ENCODE data around the gene ZNF827. TPM values are rescaled to one million over a fixed set of nuclear protein-coding genes. Genes with fewer than 3 reads are reported as not detected.

ZNF827 gene
- total RNA-seq, 1 donor from 2014 or later, result 25.7 TPM

DNA sequence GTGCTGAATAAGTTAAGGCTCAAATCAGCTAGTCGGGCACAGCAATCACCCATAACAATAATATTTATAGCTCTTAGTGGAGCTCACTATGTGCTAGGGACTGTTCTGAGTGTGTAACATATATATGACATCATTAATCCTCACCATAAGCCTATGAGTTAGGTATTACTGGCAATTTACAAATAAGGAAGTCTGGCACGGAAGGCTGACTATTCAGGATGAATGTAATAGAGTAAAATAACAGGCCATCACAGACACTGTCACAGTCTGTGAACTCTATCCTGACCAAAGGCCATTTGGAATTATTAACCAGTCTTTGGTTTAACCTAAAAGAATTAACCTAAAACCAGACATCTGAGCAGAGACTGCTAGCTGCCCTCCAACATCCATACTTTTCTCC, 139.4 kb downstream of the ZNF827 start:
- no peak for DNase-seq

- DNase-seq, result no peak
Observed at GRCh38 chr4:145797278-145797677, 141.3 kb downstream of the ZNF827 start.

- DNase-seq, result no peak
Observed at GRCh38 chr4:145796346-145796745, 142.3 kb downstream of the ZNF827 start.

GRCh38 chr4:145795521-145795920, 143.1 kb downstream of the ZNF827 start:
- DNase-seq, result no peak

DNA sequence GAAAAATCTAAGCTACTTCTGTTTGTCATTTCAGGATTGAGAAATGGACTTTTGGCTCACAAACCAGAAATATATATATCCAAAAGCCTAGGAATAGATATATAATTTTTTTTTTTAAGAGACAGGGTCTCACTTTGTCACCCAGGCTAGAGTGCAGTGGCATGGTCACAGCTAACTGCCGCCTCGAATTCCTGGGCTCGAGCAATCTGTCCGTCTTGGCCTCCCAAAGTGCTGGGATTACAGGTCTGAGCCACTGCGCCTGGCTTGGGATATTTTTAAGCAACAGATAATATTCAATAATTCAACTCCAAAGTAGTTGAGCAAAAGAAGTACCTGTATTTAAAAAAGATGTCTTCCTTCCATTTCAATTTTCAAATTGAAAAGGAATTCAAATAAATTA, 146.2 kb downstream of the ZNF827 start:
- no peak for DNase-seq

- no peak for DNase-seq
Observed at GRCh38 chr4:145791988-145792387, 146.6 kb downstream of the ZNF827 start.

DNA sequence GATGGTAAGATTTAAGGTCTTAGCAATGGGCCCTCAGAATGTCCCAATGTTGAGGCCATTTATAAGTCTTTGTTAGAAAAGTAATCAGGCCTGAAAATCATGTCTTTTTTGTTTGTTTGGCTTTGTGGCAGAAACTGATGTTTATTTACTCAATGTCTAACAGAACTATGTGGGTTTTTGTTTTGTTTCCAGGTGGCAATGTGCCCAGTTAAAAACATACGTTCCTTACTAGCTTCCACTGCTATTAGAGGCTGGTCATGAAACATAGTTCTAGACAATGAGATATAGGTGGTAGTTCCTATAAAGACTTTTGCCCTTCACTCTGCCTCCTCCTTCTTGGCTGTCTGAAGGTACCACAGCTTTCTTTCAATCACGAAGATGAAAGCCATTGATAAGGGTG, 149.9 kb downstream of the ZNF827 start:
- no peak for DNase-seq

- DNase-seq, result no peak
Observed at GRCh38 chr4:145786830-145787229, 151.8 kb downstream of the ZNF827 start.

- no peak for DNase-seq
Observed at GRCh38 chr4:145786261-145786660, 152.4 kb downstream of the ZNF827 start.

GRCh38 chr4:145785391-145786008, 153.1 kb downstream of the ZNF827 start:
- DNase-seq, result peak; percentile 60

GRCh38 chr4:145784036-145784435, 154.6 kb downstream of the ZNF827 start:
- DNase-seq, result no peak

DNA sequence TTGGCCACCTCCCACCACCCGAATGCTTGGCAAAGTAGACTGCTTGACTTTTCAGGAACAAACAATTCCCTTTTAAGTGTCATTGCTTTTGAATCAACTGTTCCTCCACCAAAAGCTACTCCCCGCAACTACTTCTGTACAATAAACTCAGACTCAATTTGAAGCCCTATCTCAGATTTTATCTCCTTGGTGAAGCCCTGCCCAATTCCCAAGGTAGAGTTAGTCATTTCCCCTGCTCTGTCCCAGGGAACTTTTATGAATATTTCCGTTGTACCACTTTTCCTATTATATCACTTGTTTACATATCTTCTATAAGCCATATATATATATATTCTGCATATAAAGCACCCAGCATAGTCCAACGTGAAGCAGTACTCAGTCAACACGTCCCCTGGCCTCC, 155.9 kb downstream of the ZNF827 start:
- no peak for DNase-seq

DNA sequence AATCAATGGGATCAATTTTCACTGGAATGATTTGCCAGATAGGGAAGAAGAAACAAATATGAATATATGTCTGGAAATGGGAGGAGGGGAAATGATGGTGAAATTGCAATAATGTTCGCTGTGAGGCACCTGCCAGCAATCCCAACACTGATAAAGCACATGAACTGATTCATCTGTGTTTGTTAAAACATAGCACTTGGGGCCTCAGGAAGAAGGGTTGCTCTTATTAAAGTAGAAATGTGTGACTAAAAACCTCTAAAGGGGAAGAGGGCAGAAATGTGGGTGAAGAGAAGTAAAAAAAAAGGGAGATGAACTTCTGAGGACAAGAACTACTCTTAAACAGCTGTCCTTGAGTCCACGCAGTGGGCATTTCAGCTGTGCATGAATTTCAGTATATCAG, 157.3 kb downstream of the ZNF827 start:
- no peak for DNase-seq

DNA sequence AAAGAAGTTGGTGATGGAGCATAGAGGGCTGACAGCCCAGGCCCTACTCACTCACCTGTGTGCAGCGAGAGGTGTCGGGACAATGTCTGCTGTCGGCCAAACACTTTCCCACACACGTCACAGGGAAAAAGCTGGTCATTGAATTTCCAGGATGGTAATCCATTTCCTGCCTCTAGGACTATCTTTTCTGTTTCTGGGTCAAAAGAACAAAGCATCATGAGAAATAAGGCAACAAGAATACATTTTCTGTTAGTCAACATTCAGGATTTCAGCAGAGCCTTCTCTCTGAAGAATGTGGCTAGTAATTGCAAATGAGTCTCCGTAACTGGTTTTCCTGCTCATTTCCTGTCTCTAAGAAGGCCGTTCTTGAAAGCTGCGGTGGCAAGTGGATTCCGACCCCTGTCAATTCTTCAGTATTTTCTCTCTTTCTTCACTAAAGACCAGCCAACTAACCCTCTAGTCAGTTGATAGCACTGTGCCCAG, 159.3 kb downstream of the ZNF827 start:
- no peak for DNase-seq

DNA sequence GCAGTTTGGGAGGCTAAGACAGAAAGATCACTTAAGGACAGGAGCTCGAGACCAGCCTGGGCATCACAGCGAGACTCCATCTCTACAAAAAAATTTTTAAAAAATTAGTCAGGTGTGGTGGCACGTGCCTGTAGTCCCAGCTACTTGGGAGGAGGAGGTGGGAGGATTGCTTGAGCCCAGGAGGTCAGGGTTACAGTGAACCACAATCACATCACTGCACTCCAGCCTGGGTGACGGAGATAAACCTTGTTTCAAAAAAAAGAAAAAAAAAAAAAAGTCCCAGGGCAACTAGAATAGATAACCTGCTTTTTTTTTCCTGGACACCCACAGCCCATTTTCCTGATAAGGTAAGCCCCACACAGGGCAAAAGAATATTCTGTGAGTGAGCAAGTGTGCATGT, 162.4 kb downstream of the ZNF827 start:
- no peak for DNase-seq

- DNase-seq, result no peak
Observed at GRCh38 chr4:145775406-145775805, 163.2 kb downstream of the ZNF827 start.

- DNase-seq, result no peak
Observed at GRCh38 chr4:145774473-145774872, 164.2 kb downstream of the ZNF827 start.

DNA sequence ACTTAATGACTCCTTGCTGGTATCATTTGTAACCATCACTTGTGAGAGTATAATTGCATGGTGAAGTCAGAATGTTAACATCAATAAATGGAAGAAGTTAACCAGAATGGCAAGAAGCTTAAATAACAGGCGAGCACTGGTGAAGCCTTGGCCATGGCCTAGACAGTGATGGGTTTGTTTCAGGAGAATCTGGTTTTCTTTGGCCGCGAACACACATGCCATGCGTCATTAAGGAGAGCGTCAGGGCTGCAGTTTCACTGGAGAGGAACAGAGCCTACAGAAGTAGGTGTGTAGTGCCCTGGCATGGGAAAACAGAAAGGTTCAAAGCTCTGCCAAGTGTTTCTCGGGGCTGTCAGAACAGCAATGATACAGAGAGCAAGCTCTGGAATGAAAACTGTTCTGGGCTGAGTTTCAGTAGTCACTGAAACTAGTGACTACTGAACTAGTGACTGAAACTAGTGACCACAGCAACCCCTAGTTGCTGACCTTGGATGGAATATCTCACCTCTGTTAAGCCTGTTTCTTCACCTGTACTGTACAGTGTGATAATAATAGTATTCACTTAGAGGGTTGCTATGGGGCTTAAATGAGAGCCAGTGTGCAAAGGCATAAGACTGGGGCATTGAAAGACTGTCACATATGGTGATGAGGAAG, 164.9 kb downstream of the ZNF827 start:
- DNase-seq, result peak; percentile 31

- no peak for DNase-seq
Observed at GRCh38 chr4:145772347-145772746, 166.3 kb downstream of the ZNF827 start.

GRCh38 chr4:145770124-145770523, 168.5 kb downstream of the ZNF827 start:
- DNase-seq, result no peak

DNA sequence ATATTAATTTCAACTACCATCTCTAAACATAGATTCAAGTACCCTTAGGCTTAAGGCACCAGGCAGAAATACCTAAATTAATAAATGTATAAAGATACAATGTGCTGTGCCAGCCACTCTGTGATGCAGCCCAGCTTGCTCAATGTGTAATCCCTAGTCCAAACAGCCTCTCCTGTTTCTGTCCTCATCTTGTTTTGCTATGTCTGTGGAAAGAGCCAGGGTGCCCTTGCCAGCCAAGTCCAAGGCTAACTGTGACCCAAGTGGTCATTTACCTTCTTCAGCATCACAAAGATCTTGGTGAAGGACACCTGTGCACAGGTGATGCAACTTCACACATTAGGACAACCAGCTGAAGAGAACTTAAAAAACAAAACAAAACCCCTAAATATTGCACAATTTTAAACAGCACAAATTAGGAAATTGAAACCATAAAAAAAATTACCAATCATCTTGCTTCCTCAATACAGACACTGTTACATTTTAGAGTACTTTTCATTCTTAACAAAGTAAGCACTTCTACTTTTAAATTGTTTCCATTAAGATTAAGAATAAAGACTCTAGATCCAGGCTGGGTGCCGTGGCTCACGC, 169.1 kb downstream of the ZNF827 start:
- DNase-seq, result no peak

GRCh38 chr4:145766273-145766672, 172.3 kb downstream of the ZNF827 start:
- no peak for DNase-seq

DNA sequence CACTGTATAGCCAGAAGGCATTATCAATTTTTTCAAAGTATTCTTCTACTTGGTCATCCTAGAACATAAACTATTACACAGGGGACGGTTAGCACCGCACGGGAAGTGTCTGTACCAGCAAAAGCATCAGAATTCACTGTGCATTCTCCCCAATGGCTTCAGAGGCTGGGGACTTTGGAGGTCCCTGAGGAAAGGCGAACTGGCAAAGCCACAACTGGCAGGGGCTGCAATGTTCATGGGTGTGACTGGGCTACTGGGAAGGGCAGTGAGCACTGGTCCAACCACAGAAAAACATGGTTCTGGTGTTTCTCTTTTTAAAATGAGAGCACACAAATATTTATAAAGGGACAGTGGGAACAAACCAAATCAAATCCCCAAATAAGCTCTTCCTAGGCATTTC, 175.2 kb downstream of the ZNF827 start:
- no peak for DNase-seq

DNA sequence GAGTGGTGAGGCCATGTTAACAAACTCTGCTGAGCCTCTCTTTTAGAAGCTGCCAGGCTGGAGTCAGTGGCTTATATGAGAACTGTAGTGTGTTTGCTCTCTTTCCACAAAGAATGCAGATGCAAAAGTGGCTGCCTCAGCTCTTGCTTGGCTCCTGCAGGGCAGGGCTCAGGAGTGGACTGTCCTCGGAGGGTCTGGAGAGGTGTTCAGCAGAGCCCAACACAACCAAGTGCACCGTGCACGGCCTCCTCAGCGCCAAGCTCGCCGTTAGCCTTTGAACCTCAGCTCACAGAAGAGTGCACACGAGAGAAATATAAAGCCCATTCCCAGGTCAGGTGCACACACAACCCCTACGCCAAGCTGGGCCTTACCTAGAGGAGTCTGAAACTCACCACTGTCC, 175.9 kb downstream of the ZNF827 start:
- DNase-seq, result no peak

Data from tongue (tissue), 2 donors.